Activated CD8-positive, alpha-beta memory T cell treated with anti-CD3 and anti-CD28 coated beads, Interleukin-2, amount 50 U/mL, for 4 hours (primary cell): Measurements from ENCODE around the gene MBOAT2.

ENCODE experiments used
- DNase-seq: peaks from one replicate; pipeline ENCODE4 v3.0.0-alpha.2; 2020

MBOAT2 gene

DNA sequence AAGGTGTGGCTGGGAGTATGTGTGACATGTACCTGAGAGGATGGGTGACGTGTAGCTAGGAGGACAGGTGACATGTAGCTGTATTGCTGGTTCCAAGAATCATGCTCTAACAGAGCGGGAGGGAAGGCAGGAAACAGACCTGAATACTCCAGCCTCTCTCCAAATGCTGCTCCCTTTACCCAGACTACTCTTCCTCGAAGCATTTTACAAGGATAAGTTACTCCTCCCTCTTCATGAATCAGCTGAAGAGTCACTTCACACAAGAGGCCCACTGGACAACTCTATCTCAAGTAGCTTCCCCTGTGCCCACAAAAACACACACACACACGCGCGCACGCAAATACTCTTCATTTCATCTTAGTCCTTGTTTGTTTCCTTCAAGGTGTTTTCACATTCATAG lies 113.5 kb downstream of the MBOAT2 start:
- DNase-seq, result no peak

DNA sequence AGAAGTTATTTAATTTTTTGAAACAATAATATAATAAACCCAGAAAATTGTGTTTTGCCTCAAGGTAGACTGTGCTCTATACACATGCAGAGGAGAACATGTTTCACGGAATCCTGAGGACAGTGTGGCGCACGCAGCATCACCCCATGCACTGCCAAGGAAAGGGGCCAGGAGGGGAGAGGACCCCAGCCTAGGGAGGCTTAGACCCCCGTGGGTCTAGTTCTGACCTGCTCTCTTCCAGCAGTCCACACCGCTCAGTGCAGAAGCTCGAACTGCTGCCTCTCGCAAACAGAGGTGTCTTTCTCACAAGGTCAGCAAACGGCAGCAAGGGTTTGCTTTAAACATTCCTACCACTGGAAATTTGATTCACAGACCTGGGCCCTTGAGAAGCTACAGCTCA lies 114.5 kb downstream of the MBOAT2 start:
- DNase-seq, result no peak

DNA sequence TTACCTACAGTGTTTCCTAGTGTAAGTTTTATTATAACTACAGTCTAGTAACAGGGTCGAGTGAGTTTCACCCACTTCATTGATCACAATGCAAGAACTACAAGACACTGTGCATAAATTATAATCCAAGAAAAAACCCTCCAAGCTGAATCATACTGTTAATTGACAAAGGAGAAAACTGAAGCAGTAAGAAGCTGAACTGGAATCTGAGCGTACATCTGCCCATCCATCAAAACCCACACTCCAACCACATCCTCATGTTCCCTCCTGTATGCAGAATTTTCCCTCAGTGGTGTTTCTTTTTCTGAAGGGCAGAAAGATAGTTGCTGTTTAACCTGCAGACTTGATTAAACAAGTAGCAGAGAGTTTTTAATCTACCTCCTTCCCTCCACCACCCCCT lies 116.6 kb downstream of the MBOAT2 start:
- no peak for DNase-seq

DNA sequence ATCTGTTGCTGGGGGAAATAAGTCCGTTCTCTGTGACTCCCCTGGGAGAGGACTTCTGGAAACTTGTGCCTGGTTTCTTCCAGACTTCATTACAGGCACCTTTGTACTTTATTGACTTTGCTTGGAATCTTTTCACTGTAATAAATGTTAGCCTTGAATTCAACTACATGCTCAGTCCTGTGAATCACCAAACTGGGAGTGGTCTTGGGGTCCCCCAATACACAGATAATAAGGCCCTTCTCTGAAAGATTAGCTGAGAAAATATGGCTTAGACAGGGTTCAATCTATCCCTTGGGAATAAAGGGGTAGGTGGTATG lies 117.3 kb downstream of the MBOAT2 start:
- no peak for DNase-seq

DNA sequence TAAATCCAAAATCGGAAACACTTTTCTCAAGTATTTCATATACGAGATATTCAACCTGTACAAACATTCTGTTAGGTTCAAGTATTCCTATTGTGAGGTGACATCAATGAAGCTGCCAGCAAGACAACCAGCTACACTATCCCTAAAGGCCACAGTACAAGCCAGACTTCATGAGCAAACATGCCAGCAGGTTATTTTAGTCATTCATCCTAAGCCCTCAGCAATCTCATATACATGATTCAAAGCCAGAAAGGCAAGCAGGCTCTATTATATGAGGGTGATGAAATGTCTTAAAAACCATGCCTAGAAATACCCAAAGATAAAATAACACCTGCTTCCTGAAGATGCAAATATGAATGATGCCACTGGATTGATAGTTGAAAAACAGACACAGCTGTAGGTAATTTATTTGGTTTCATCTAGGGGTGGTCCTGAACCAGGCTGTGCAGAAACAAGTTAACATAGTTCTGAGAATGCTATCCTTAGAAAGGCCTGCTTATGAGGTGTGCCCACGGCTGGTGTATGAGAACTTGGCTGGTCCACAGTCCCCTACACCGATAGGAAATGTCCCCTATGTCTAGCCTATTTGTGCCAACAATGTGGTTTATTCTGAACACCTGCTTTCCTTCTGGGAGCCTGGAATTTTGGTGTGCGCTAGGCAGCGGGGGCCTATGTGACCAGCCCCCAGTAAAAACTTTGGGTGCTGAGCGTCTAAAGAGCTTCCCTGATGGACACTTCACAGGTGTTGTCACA lies 117.9 kb downstream of the MBOAT2 start:
- no peak for DNase-seq

DNA sequence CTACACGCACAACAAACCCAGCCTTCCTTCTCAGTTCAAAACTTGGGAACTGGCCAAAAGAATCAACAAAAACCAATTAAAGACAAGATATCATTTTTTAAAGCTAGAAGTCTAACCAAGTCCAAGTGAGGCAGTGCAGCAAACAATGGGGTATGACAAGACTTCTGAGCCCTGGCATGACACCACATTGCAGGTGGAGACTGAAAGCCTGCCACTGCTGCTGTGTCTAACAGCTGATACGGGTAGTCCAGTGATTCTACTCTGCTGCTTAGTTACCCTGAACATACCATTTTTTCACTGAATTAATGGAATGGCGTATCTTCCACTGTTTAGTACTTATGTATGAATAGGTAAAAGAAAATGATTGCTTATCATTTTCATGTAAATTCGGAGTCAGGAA lies 118.7 kb downstream of the MBOAT2 start:
- no peak for DNase-seq

DNA sequence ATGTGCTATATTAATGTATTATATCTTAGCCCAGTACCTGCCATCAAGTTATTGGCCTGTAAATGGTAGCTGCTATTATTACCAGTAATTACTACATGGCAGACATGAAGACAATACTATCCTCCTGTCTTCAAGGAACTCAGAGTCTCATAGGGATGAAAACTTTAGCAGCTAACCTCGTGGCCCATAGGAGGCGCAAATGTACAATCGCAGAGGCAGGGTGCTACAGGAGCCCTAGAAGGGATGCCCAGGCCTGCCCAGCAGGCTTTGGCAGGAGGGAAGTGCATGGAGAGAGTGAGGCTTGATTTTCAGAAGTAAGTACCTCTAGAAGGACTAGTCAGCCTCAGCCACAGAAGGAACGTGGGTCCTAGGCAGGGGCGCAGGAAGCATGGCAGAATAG lies 121.4 kb downstream of the MBOAT2 start:
- no peak for DNase-seq

DNA sequence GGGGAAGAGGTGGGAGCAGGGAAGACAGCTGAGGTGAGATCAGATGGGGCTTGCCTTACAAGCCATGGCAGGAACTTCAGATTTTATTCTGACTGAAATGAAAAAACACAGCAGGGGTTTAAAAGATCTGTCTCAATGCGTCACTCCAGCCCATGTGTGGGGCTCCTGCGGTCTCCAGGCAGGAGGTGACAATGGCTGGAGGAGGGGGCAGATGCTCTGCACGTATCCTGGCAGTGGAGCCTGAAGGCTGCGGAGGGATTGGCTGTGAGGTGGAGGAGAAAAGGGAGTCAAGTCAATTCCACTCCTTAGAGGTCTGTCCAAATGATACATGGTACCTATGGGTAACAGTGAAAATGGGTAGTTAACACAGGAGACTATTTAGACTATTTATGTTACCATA lies 125.6 kb downstream of the MBOAT2 start:
- no peak for DNase-seq

DNA sequence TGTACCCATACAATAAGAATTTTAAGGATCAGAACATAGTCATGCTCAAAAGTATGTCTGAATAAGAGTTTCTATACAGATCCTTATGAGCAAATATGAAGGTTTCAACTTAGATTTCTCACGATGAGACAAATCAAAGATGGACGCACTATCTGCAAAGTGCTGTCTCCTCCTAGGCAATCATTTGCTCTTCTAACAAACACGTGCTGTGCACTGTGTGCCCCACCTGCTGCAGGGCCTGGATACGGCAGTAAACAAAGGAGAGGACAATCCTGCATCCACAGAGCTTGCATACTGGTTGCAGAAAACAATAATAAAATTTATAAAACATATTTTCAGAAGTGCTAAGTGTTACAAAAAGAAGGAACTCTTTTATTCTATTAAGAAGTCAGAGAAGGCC lies 126.2 kb downstream of the MBOAT2 start:
- no peak for DNase-seq

DNA sequence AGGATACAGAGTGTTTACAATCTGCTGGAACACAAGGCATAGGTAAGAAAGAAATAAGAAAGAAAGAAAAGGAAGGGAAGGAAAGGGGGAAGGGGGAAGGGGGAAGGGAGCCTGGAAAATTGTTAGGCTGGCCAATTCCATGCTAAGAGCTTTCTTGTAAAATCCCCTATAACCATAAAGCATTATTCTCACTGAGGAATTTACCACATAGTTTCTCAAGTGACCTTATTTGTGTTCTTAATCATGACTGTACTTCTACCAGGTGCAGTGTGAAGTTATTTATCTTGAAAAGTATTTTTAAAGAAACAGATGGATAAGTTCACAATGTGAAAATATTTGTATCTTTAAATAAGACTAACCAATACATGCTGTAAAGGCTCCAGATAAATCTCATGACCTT lies 126.9 kb downstream of the MBOAT2 start:
- DNase-seq, result no peak

DNA sequence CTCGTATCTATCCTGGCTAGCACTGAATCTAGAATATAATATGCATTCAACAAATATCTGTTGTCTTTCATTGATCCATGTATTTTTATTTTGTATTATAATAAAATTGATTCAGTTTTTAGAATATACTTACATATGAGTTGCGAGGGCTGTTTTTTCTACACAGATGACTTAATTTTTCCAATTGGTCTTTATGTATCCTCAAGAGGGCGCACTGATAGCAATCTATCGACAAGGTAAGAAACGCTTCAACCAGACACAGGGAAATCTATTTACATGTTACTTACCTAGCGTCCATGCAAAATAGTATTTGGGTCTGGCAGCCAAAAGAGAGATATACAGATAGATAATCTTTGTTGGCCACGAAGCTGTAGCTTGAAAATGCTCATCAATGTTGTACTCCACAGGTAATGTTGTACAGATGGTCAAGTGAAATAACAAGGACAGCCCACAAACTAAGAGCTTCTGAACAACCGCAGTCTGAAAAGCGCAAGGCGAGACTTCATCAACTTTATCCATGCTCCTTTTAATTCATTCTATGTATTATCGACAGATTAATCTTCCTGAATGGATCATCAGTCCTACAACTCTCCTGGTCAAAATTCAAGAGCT lies 130.6 kb downstream of the MBOAT2 start:
- no peak for DNase-seq

DNA sequence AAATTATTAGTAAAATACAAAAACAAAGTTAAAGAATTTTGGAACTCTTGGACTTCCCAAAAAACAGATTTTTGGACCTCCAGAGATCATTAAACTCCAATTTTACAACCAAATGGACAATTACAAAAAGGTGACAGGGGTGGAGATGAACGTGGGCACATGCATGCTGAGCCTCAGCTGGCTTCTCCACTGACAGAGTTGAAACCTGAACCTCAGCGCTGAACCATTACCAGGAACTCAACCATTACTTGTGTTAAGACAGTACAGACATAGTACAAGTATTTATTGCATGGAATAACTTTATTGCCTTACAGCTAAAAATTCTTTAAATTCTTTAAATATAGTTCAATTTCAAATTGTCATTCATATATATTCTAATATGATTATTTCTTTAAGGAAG lies 133.0 kb downstream of the MBOAT2 start:
- DNase-seq, result no peak

DNA sequence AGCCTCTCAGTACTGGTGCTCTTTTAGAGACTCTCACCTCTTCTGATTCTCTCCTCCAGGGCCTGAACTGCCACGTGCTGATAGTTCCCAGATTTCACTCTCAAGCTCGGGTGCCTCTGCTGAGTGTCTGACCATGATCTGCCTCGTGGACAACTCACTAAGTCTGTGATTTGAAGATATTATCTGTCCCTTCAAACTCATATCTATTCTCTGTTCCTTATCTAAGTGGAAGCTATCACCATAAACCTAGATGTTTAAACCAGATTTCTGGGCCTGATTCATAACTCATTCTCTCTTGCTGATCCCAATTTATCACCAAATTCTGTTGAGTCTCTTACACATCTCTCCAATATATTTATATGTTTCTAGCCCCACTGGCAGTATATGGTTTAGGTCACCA lies 136.1 kb downstream of the MBOAT2 start:
- no peak for DNase-seq

DNA sequence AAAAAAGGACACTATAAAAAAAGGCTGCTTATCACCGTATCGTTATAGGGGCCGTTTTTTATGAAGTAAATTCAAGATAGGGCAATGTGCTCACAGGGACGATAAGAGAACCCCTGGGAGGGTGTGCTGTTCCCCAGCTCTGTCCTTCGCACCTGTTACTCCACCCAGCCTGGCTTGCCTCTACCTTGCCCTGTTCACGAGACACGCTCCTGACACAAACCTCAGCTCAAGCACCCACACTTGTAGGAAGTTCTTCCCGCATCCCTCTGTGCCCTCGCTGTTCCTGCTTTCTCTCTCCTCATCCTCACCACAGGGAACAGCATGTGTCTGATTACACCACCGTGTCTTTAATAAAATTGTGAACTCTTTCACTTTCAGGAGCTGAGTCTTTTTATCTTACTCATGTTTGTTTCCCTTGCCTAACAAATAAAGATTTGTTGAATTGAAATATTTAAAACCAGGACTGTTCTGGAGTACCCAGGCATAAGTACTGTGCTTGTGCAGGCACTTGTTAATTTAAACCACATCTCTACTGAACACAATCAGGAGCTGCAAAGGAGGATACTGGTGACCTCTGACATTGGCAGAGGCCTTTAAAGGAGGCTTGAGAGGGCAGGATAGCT lies 140.0 kb downstream of the MBOAT2 start:
- DNase-seq, result no peak

DNA sequence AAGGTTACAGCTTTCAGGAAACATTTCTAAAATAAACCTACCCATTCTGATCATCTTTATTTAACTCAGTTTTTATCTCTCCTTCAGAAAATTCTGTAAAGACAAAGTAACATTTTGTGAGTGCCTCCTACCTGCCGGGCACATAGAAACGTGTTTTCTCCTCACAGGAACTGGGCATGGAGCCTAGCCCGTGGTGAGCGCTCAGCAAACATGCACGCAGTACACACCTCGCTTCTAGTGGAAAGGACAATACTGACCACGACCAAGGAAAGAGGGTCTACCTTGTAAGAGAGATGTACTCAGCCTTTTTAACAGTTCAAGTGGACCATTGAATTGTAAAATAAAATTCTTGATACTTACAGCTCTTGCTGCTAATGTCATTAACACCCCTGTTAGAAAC lies 141.3 kb downstream of the MBOAT2 start:
- DNase-seq, result no peak

DNA sequence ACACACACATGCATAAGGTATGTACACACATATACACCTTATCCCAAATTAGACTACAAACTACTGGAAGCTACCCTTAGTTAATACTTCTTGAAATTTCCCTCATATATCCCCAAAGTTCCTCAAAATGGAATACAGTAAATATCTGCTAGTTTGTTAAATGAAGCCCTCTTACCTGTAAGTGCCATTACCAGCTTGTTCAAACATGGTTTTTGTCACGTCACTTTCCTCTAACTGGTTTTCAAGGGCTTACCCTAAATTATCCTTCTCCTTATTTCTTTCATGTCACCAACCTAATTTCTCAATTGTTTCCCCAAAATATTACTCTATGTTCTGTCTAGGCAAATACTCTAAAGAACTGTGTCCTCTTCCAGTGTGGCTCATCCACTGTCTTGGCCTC lies 141.7 kb downstream of the MBOAT2 start:
- no peak for DNase-seq

DNA sequence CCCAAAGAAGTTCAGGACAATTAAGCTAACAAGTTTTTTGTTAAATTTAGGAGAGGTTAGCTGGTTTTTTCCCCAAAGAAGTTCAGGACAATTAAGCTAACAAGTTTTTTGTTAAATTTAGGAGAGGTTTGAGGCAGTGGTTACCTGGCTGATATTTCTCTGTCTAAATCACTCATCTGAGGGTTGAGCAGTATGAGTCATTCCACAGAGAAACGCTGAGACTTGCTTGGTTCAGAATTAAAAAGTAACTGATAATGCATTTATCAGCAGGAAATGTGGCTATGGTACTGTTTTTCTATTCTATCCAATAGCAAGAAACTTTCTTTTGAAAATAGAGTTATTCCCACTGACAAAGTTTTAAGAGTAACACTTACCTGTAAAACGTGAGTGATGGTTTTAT lies 143.2 kb downstream of the MBOAT2 start:
- DNase-seq, result no peak

DNA sequence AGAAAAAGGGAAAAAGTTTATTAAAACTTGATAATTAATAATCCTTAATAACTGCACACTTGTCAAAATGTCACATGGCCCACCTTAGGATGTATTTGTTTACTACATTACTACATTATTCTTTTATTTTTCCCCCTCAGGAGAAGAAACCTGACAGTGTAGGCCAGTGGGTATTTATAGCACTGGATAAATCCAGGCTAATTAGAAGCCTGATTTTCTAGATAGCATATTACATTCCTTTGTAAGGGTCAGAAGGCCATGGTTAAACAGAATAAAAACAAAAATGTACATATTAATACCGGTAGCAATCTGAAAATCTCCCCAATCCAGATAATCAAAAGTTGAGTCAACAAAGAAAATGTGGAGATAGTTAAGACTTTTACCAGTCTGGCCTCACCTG lies 144.6 kb downstream of the MBOAT2 start:
- no peak for DNase-seq

DNA sequence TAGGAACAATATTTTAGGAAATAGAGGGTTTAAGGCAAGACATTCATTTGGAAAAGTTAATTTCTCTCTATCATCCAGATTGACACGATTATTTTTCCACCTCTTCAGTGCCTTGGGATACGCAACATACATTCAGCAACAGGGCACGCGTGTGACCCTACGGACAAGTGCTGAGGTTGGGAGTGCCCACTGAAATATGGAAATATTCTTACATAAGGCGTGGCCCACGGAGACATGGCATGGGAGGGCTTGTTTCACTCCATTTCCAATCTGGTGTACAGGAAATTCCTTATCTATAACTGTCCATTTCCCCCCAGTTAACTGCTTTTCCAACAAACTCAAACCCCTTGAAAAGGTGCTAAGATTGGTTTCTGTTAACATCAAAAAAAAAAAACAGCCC lies 145.2 kb downstream of the MBOAT2 start:
- DNase-seq, result no peak

DNA sequence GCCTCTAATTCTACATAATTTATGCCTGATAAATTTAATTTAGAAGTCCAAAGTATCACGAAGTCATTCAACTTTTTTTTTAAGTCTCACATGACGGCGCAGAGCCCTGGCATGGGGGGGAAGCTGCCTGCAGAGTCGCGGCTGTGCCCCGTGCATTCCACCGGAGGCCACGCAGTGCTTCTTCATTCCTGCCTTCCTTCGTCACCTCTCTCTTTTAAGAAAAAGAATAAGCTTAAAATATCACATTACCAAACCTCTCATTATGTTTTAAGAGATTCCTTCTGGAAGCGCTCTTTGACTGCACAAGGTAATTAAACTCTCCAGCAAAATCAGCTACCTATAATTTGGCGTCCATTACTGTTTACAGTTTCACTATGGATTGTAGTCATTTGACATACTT lies 145.8 kb downstream of the MBOAT2 start:
- DNase-seq, result no peak

DNA sequence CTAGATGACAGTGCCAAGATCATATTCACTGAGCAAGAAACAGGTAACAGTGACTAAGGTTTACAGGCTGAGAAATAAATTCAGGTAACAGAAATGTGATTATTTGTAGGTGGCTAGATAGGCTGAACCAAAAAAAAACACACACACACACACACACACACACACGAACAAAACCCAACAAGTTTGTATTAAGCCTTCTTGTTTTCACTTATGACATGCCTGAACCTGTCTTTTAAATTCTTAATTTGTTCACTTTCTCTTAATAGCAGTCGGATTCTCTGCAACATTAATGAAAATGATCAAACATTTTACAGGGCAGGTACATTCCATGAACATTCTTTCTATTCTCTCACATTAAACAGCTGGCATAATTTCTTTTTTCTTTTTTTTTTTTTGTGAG lies 147.3 kb downstream of the MBOAT2 start:
- no peak for DNase-seq

DNA sequence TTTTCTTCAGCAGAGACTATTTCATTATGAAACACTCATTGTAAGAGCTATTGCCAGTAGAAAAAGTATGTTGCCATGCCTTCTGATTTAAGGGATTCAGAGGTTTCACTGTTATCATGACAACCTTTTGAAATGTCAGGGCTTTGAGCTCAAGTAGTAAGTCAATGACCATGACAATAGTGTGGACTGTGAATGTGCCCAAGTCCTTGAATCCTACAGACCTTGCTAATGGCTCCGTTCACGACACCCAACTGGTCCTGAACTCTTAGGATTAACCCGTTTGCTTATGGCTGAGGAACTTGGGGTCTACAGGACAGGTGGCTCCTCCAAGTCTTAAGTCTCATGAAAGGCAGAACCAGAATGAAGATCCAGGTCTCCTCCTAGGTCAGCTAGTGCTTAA lies 148.5 kb downstream of the MBOAT2 start:
- no peak for DNase-seq

DNA sequence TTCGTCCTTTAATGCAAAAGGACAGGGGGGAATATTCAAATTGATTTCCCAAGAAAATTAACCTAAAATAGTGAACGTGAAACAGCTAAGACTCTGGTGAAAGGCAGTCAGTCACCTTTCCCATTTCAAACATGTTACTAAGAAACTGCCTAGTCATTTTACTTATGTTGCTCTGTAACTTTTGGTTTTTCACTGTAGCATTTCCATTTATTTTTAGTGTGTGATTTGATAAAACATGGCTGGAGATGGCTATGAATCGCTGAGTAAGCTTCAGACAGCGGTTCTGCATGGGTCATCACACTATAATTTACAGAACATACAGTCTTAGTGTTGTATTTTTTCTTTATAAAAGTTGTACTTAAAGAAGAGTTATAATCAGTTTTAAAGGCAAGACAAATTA lies 150.1 kb downstream of the MBOAT2 start:
- no peak for DNase-seq

DNA sequence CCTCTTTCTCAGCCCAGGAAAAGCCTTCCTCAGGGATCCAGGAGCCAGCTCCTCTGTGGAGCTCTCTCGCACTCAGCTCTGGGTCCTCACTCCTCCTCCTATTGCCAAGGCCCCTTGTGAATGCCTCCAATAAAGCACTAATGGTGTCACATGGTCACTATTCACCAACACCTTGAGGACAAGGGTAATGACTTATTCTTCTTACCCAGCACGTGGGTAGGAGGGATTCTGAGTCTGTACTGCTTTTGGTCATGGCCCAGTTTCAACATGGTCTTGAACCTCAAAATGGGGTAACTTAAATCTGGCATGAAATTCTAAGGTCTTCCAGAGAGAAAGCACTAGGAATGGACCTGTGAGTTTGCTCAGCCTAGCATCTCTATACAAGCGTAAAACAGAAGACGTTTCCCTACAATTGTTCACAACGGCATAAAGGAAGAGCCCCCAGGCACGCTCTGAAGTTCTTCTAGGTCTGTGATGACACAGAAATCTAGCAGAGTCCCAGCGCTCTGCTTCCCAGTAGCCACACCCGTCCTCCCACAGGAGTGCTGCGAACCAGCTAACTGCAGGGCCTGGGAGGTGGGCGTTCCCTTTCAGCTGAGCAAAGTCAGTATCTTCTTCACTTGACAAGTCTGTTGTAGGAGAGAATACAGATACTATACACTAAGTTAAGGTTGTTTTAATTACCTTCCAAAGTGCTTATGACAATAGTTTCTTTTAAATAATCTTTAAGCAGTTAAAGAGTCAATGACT lies 151.5 kb downstream of the MBOAT2 start:
- DNase-seq, result no peak
